Progenitor cell of endocrine pancreas (in vitro differentiated cells): ENCODE results near the gene KRTAP19-2. TPM values are rescaled to one million over a fixed set of nuclear protein-coding genes. Genes with fewer than 3 reads are reported as not detected.

Experiments
- DNase-seq: peaks from one replicate; pipeline ENCODE4 v3.0.0; 2021; ENCODE audit warnings: low spot score; ENCODE audit not compliant: unreplicated experiment
- H3K27ac Mint-ChIP-seq: 2 replicates; pipeline ENCODE4 v1.8.0; 2021; ENCODE audit warnings: mild to moderate bottlenecking, moderate library complexity, mixed read lengths
- H3K27me3 Mint-ChIP-seq: 2 replicates; pipeline ENCODE4 v1.8.0; 2021; ENCODE audit warnings: mixed read lengths
- H3K36me3 Mint-ChIP-seq: 2 replicates; pipeline ENCODE4 v1.8.0; 2022; ENCODE audit warnings: mixed read lengths; ENCODE audit not compliant: insufficient read depth
- H3K4me1 Mint-ChIP-seq: 2 replicates; pipeline ENCODE4 v1.8.0; 2021; ENCODE audit warnings: low read depth, mixed read lengths
- H3K4me3 Mint-ChIP-seq: 2 replicates; pipeline ENCODE4 v1.8.0; 2021; ENCODE audit warnings: low read depth, mild to moderate bottlenecking, moderate library complexity, mixed read lengths
- H3K9me3 Mint-ChIP-seq: 2 replicates; pipeline ENCODE4 v1.8.0; 2021; ENCODE audit warnings: low read depth, mixed read lengths
- total RNA-seq: library from RNA; stranded (reverse); gene quantifications from 2 replicates; pipeline ENCODE4 v1.2.1, GENCODE V29; 2021
- TF ChIP-seq, protein P1 (sequence below): fragments of 200-600 bp; sonication (generic); IDR thresholded peaks from one replicate; pipeline ENCODE4 v1.5.0; 2021; ENCODE audit warnings: antibody characterized with exemption, mild to moderate bottlenecking; ENCODE audit not compliant: unreplicated experiment

KRTAP19-2 gene
- total RNA-seq, 1 donor from 2014 or later = not detected

DNA sequence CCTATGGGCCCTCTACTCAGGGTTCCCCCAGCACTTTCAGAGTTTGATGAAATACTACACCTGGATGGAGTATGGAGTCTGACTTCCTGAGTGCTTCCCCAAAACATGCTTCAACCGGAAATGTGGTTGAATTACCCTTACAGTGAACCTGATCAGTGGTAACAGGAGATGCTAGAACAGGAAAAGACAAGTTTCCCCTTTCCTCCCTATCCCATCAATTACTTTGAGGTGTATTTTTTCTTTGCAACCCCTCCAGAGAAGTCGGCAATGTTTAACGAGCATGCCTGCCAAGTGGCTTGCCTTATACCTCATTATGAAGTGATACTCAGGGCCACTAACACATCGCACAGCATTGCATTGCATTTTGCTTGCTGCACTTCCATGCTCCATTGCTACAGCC is 40.2 kb downstream of the KRTAP19-2 start:
- no peak overlapping the region for H3K4me3 Mint-ChIP-seq

DNA sequence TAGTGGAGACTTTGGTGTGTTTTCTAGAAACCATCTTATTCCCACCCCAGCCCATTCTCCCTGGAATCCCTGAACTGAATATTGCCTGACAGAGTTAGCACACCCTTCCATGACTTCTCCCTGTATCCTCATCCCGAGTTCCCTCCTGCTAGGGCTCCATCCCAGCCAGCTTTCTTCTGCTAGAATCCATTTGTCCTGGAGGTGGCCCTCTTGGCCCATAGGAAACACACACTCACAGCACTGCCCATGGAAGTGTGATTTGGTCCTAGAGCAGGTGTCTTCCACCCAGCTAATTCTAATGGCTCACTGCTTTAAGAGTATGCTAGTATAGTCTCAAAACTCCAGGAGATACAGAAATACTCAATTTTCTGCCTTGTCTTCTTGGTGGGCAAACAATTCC is 43.0 kb downstream of the KRTAP19-2 start:
- Mint-ChIP-seq H3K27ac (no peak overlapping the region), H3K4me1 (peaks cover 3% of the 10 kb centered on the region)

More for the DNA sequence above, 40.2 kb downstream of the KRTAP19-2 start:
- Mint-ChIP-seq H3K27me3 (no peaks in the 10 kb centered on the region), H3K9me3 (no peaks in the 10 kb centered on the region), H3K4me1 (peaks cover 6% of the 10 kb centered on the region), H3K36me3 (no peaks in the 10 kb centered on the region), H3K27ac (no peak overlapping the region)
- TF ChIP-seq, protein P1, sequence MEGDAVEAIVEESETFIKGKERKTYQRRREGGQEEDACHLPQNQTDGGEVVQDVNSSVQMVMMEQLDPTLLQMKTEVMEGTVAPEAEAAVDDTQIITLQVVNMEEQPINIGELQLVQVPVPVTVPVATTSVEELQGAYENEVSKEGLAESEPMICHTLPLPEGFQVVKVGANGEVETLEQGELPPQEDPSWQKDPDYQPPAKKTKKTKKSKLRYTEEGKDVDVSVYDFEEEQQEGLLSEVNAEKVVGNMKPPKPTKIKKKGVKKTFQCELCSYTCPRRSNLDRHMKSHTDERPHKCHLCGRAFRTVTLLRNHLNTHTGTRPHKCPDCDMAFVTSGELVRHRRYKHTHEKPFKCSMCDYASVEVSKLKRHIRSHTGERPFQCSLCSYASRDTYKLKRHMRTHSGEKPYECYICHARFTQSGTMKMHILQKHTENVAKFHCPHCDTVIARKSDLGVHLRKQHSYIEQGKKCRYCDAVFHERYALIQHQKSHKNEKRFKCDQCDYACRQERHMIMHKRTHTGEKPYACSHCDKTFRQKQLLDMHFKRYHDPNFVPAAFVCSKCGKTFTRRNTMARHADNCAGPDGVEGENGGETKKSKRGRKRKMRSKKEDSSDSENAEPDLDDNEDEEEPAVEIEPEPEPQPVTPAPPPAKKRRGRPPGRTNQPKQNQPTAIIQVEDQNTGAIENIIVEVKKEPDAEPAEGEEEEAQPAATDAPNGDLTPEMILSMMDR = no peak
- no peak for DNase-seq

DNA sequence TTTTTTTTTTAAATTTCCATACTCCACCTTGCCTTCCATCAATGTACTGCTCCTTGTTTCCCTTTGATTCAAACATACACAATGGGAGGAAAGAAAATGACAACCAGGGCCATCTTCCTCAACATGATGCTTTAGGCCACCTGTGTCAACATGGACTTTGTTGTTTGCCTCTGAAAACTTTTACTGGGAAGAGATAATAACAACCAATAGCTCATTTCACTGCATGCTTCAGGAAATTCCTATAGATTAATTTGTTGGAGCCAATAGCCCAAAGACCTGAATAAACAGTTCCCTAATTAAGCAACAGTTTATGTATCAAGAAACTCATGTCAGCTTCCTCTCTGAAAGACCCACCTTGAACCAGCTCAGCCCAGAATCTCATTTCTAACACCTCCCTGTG is 44.0 kb downstream of the KRTAP19-2 start:
- TF ChIP-seq, protein P1 = no peak
- DNase-seq = no peak
- Mint-ChIP-seq H3K27me3 (no peaks in the 10 kb centered on the region), H3K4me1 (peaks cover 3% of the 10 kb centered on the region), H3K4me3 (no peak overlapping the region), H3K9me3 (no peaks in the 10 kb centered on the region), H3K36me3 (no peaks in the 10 kb centered on the region), H3K27ac (no peak overlapping the region)

More for the DNA sequence above, 43.0 kb downstream of the KRTAP19-2 start:
- H3K4me3 Mint-ChIP-seq = no peak overlapping the region
- H3K27me3 Mint-ChIP-seq = no peaks in the 10 kb centered on the region
- no peaks in the 10 kb centered on the region for H3K36me3 Mint-ChIP-seq
- no peak for DNase-seq
- TF ChIP-seq, protein P1 = no peak
- no peaks in the 10 kb centered on the region for H3K9me3 Mint-ChIP-seq

- H3K9me3 Mint-ChIP-seq = no peaks in the 10 kb centered on the region
- no peak within 1 kb of the TSS for H3K27ac Mint-ChIP-seq
- H3K4me3 Mint-ChIP-seq = no peak within 1 kb of the TSS
- no peaks in the 10 kb centered on the region for H3K27me3 Mint-ChIP-seq
- TF ChIP-seq, protein P1 = no peak
- H3K36me3 Mint-ChIP-seq = no peaks in the 10 kb centered on the region
- H3K4me1 Mint-ChIP-seq = peaks cover 3% of the 10 kb centered on the region
- no peak for DNase-seq
Measured at GRCh38 chr21:30439975-30440374, 47.3 kb downstream of the KRTAP19-2 start, which contains the start of gene KRTAP15-1. Gene KRTAP15-1 (plus strand): TSS chr21:30440275. CDS start chr21:30440328, 53 bp downstream.

Other genes with a start within 250 kb of the KRTAP19-2 start
- not detected in 2 replicates for gene KRTAP24-1, start 204.5 kb downstream of the KRTAP19-2 start, total RNA-seq
- not detected in 2 replicates for gene KRTAP25-1, start 197.9 kb downstream of the KRTAP19-2 start, total RNA-seq
- not detected in 2 replicates for gene KRTAP26-1, start 167.1 kb downstream of the KRTAP19-2 start, total RNA-seq
- gene KRTAP27-1, start 149.7 kb downstream of the KRTAP19-2 start, total RNA-seq = not detected in 2 replicates
- gene KRTAP23-1, start 138.8 kb downstream of the KRTAP19-2 start, total RNA-seq = not detected in 2 replicates
- gene KRTAP13-2, start 115.2 kb downstream of the KRTAP19-2 start, total RNA-seq = not detected in 2 replicates
- not detected in 2 replicates for gene KRTAP13-1, start 91.4 kb downstream of the KRTAP19-2 start, total RNA-seq
- not detected in 2 replicates for gene KRTAP13-3, start 61.5 kb downstream of the KRTAP19-2 start, total RNA-seq
- gene KRTAP13-4, start 57.2 kb downstream of the KRTAP19-2 start, total RNA-seq = not detected in 2 replicates
- not detected in 2 replicates for gene KRTAP15-1, start 47.2 kb downstream of the KRTAP19-2 start, total RNA-seq
- not detected in 2 replicates for gene KRTAP19-1, start 7.1 kb downstream of the KRTAP19-2 start, total RNA-seq
- gene KRTAP19-3, start 4.6 kb upstream of the KRTAP19-2 start, total RNA-seq = not detected in 2 replicates
- not detected in 2 replicates for gene KRTAP19-4, start 9.7 kb upstream of the KRTAP19-2 start, total RNA-seq
- gene KRTAP19-5, start 14.7 kb upstream of the KRTAP19-2 start, total RNA-seq = not detected in 2 replicates
- gene KRTAP19-6, start 54.4 kb upstream of the KRTAP19-2 start, total RNA-seq = not detected in 2 replicates
- gene KRTAP19-7, start 73.9 kb upstream of the KRTAP19-2 start, total RNA-seq = not detected in 2 replicates
- gene KRTAP22-2, start 103.0 kb upstream of the KRTAP19-2 start, total RNA-seq = not detected in 2 replicates
- gene KRTAP6-3, start 105.0 kb upstream of the KRTAP19-2 start, total RNA-seq = not detected in 2 replicates
- gene KRTAP6-2, start 111.5 kb upstream of the KRTAP19-2 start, total RNA-seq = not detected in 2 replicates
- gene KRTAP22-1, start 113.7 kb upstream of the KRTAP19-2 start, total RNA-seq = not detected in 2 replicates
- gene KRTAP6-1, start 126.5 kb upstream of the KRTAP19-2 start, total RNA-seq = not detected in 2 replicates
- not detected in 2 replicates for gene KRTAP20-1, start 129.0 kb upstream of the KRTAP19-2 start, total RNA-seq
- gene KRTAP20-4, start 133.2 kb upstream of the KRTAP19-2 start, total RNA-seq = not detected in 2 replicates
- gene KRTAP20-2, start 147.8 kb upstream of the KRTAP19-2 start, total RNA-seq = not detected in 2 replicates
- gene KRTAP20-3, start 155.4 kb upstream of the KRTAP19-2 start, total RNA-seq = not detected in 2 replicates
- gene KRTAP21-3, start 231.3 kb upstream of the KRTAP19-2 start, total RNA-seq = not detected in 2 replicates